GM20000 (cell line): ENCODE data around the gene CLDN34.

ENCODE experiments used
- DNase-seq: peaks from one replicate; pipeline ENCODE4 v3.0.0; 2012; ENCODE audit warnings: low spot score
- CTCF ChIP-seq: IDR thresholded peaks from 2 replicates; pipeline ENCODE4 v1.5.1; 2012; ENCODE audit warnings: mild to moderate bottlenecking, control low read depth; ENCODE audit errors: extremely low read depth, missing control alignments

CLDN34 gene

GRCh38 chrX:9966775-9967408 lies at the start of gene CLDN34:
Gene CLDN34 (plus strand): TSS chrX:9967358. CDS start chrX:9967358, 0 bp downstream.
- DNase-seq = no peak
- TF ChIP-seq CTCF = no peak

GRCh38 chrX:9917861-9918260 lies 49.3 kb upstream of the CLDN34 start:
- TF ChIP-seq CTCF = no peak

GRCh38 chrX:9919632-9920172 lies 47.5 kb upstream of the CLDN34 start:
- TF ChIP-seq CTCF = no peak
- DNase-seq = no peak

More at GRCh38 chrX:9917861-9918260, 49.3 kb upstream of the CLDN34 start:
- DNase-seq = no peak

GRCh38 chrX:9921407-9921806 lies 45.8 kb upstream of the CLDN34 start:
- no peak for TF ChIP-seq CTCF
- no peak for DNase-seq

GRCh38 chrX:9923357-9923756 lies 43.8 kb upstream of the CLDN34 start:
- DNase-seq = no peak
- TF ChIP-seq CTCF = no peak

- no peak for DNase-seq
- TF ChIP-seq CTCF = no peak
Observed at GRCh38 chrX:9926002-9926401, 41.2 kb upstream of the CLDN34 start.

GRCh38 chrX:9927698-9928482 lies 39.3 kb upstream of the CLDN34 start:
- DNase-seq = no peak
- TF ChIP-seq CTCF = no peak
